ENCODE measurements around the gene CCDC88A.

- TF ChIP-seq YY1 (IDR thresholded peaks at IDR 0.05) (no peak), CTCF (IDR thresholded peaks at IDR 0.05; ENCODE audit: low read depth, low read length, missing input control) (no peak), TAF1 (conservative IDR thresholded peaks at IDR 0.05) (no peak), MAX (IDR thresholded peaks at IDR 0.05) (no peak), EGR1 (IDR thresholded peaks at IDR 0.05; ENCODE audit: low read depth in 2 of 2) (no peak)
Measured at GRCh38 chr2:55421326-55421725, 1.7 kb upstream of the CCDC88A start.
